Mesenchymal stem cell (in vitro differentiated cells and primary cell): Measurements from ENCODE around the gene PKMYT1.

Experiments
- DNase-seq: peaks from one replicate; pipeline ENCODE4 v3.0.0-alpha.2; 2013
- H2AFZ ChIP-seq: one replicate; pipeline ENCODE4 v1.6.1; 2013; ENCODE audit warnings: low read depth, mild to moderate bottlenecking, control low read depth, inconsistent platforms, low read length, moderate library complexity
- H2AK5ac ChIP-seq: 2 replicates; pipeline ENCODE4 v1.6.1; 2013; ENCODE audit warnings: low read length, moderate library complexity, mild to moderate bottlenecking, inconsistent platforms; ENCODE audit not compliant: severe bottlenecking
- H2BK120ac ChIP-seq: one replicate; pipeline ENCODE4 v1.6.1; 2013; ENCODE audit warnings: low read depth, mild to moderate bottlenecking, inconsistent platforms, low read length, moderate library complexity
- H2BK12ac ChIP-seq, 2 experiments: one replicate each; pipeline ENCODE4 v1.6.1; 2013; ENCODE audit warnings: inconsistent platforms in 2 of 2, low read length in 2 of 2, mild to moderate bottlenecking in 2 of 2, moderate library complexity in 2 of 2, control low read depth in 1 of 2
- H2BK15ac ChIP-seq: one replicate; pipeline ENCODE4 v1.6.1; 2013; ENCODE audit warnings: mild to moderate bottlenecking, low read depth, inconsistent platforms; ENCODE audit not compliant: poor library complexity, severe bottlenecking
- H2BK5ac ChIP-seq: 2 replicates; pipeline ENCODE4 v1.6.1; 2013; ENCODE audit warnings: low read depth, mild to moderate bottlenecking, low read length, control low read depth, inconsistent platforms; ENCODE audit not compliant: poor library complexity, severe bottlenecking
- H3K14ac ChIP-seq, 2 experiments: one replicate each; pipeline ENCODE4 v1.6.1; 2013; ENCODE audit warnings: inconsistent platforms in 2 of 2, low read length in 2 of 2, control low read depth in 1 of 2, mild to moderate bottlenecking in 1 of 2, moderate library complexity in 1 of 2
- H3K18ac ChIP-seq, 2 experiments: one replicate each; pipeline ENCODE4 v1.6.1; 2013; ENCODE audit warnings: inconsistent platforms in 2 of 2, low read length in 2 of 2, control low read depth in 1 of 2, low read depth in 1 of 2, mild to moderate bottlenecking in 1 of 2
- H3K23ac ChIP-seq, 2 experiments: one replicate each; pipeline ENCODE4 v1.6.1; 2013; ENCODE audit warnings: inconsistent platforms in 2 of 2, low read length in 2 of 2, mild to moderate bottlenecking in 2 of 2, moderate library complexity in 2 of 2, control low read depth in 1 of 2
- H3K27ac ChIP-seq: 2 replicates; pipeline ENCODE4 v1.5.1; 2013; ENCODE audit warnings: mild to moderate bottlenecking, moderate library complexity, low read length, control low read depth, inconsistent platforms; ENCODE audit not compliant: poor library complexity, severe bottlenecking
- H3K27me3 ChIP-seq, 2 experiments: 2 replicates each; pipeline versions ENCODE4 v1.6.1 to v1.7.0; 2013; ENCODE audit warnings: low read length in 2 of 2, mild to moderate bottlenecking in 2 of 2, moderate library complexity in 2 of 2, control low read depth in 1 of 2, inconsistent platforms in 1 of 2; ENCODE audit not compliant: control insufficient read depth in 1 of 2, insufficient read depth in 1 of 2
- H3K36me3 ChIP-seq, 2 experiments: 2 replicates each; pipeline versions ENCODE4 v1.6.1 to v1.7.0; 2013; ENCODE audit warnings: low read length in 2 of 2, control low read depth in 1 of 2, inconsistent platforms in 1 of 2, low read depth in 1 of 2, mild to moderate bottlenecking in 1 of 2; ENCODE audit not compliant: insufficient read depth in 2 of 2, control insufficient read depth in 1 of 2
- H3K4ac ChIP-seq, 2 experiments: one replicate each; pipeline ENCODE4 v1.6.1; 2013; ENCODE audit warnings: inconsistent platforms in 2 of 2, low read length in 2 of 2, mild to moderate bottlenecking in 2 of 2, moderate library complexity in 2 of 2, control low read depth in 1 of 2, low read depth in 1 of 2
- H3K4me1 ChIP-seq: 2 replicates; pipeline ENCODE4 v1.6.1; 2013; ENCODE audit warnings: low read depth, low read length, control low read depth; ENCODE audit not compliant: control insufficient read depth, insufficient read depth
- H3K4me2 ChIP-seq: 2 replicates; pipeline ENCODE4 v1.6.1; 2013; ENCODE audit warnings: low read length, mild to moderate bottlenecking, inconsistent platforms; ENCODE audit not compliant: poor library complexity, severe bottlenecking
- H3K4me3 ChIP-seq, 2 experiments: 2 replicates each; pipeline versions ENCODE4 v1.5.1 to v1.7.0; 2013; ENCODE audit warnings: low read length in 2 of 2, mild to moderate bottlenecking in 2 of 2, control low read depth in 1 of 2, low read depth in 1 of 2; ENCODE audit not compliant: insufficient read depth in 1 of 2
- H3K79me1 ChIP-seq: replicated peaks from 2 replicates; pipeline ENCODE4 v1.6.1; 2013; ENCODE audit warnings: mild to moderate bottlenecking, control low read depth, low read length, inconsistent platforms; ENCODE audit not compliant: poor library complexity, severe bottlenecking
- H3K9ac ChIP-seq: 2 replicates; pipeline ENCODE4 v1.7.0; 2013; ENCODE audit warnings: mild to moderate bottlenecking, low read length, moderate library complexity
- H3K9me3 ChIP-seq: 2 replicates; pipeline ENCODE4 v1.7.0; 2013; ENCODE audit warnings: mild to moderate bottlenecking, low read length; ENCODE audit not compliant: control insufficient read depth
- H4K8ac ChIP-seq: one replicate; pipeline ENCODE4 v1.6.1; 2013; ENCODE audit warnings: inconsistent platforms, mild to moderate bottlenecking, low read length, moderate library complexity
- H4K91ac ChIP-seq: one replicate; pipeline ENCODE4 v1.6.1; 2013; ENCODE audit warnings: mild to moderate bottlenecking, low read length, inconsistent platforms
- WGBS: methylation state at CpG from one replicate; pipeline ENCODE4 v1.1.7; 2013; ENCODE audit warnings: mixed read lengths; 5-methylcytosine and 5-hydroxymethylcytosine counted together

PKMYT1 gene

DNA sequence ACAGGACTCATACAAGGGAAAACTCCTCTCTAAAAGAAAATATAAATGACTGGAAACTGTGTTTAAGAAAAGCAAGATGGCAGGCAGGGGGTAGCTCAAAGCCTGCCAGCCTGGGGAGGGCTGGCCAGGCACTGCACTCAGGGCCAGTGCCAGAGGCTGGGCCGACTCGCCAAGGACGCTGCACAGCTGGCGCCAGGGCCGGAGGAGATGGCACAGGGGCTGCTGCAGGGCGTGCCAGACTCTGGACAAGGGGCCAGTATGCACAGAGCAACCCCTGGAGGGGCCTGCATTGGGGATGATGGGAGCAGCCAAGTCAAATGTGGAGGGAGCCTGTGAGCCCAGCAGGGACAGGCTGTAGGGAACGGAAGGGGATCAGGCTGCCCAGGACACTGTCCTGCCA, 4.0 kb downstream of the PKMYT1 start:
- Histone ChIP-seq H3K23ac (no peak overlapping the region), H3K9me3 (no peaks in the 10 kb centered on the region), H3K4me3 (no peak overlapping the region), H3K27ac (no peak overlapping the region), H3K36me3 (peaks cover 0 to 50% of the 10 kb centered on the region in 2 experiments), H3K9ac (no peak overlapping the region), H4K91ac (no peak overlapping the region), H3K4ac (no peak overlapping the region), H2AK5ac (no peak overlapping the region), H3K79me1 (peaks cover 20% of the 10 kb centered on the region), H3K4me2 (no peak overlapping the region), H2BK120ac (no peak overlapping the region), H2BK5ac (no peak overlapping the region), H2BK12ac (no peak overlapping the region), H3K27me3 (no peaks in the 10 kb centered on the region), H2AFZ (no peak overlapping the region), H2BK15ac (no peak overlapping the region), H4K8ac (peak overlapping the region; percentile 7), H3K18ac (no peak overlapping the region), H3K4me1 (peaks cover 30% of the 10 kb centered on the region), H3K14ac (no peak overlapping the region)
- DNase-seq = no peak
- WGBS = 96% methylated on average over 7 of the region's 7 CpGs

DNA sequence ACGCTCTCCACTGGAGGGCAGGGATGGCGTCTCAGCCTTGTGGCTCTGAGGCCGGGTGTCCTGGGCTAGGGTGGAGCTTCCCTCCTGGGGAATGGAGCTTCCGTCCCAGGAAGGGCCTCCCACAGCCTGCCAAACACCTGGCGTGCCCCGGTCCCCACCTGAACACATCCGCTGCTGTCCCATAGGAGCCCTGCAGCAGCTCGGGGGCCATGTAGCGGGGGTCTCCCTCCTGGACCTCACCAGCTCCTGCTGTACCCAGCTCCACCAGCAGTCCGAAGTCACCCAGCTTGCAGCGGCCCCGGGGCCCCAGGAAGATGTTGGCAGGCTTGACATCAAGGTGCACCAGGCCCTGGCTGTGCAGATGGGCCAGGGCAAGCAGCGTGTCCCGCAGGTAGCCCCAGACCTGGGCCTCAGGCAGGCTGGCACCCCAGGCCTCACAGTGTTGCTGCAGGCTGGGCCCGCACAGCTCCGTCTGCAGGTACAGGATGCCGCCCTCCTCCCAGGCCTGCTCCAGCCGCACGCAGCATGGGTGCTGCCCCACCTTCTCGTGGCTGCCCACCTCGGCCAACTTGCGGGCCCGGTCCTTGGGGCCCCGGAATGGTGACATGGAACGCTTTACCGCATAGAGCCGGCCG, 5.0 kb downstream of the PKMYT1 start:
- no peak for DNase-seq
- Histone ChIP-seq H3K27me3 (no peaks in the 10 kb centered on the region), H3K27ac (no peak overlapping the region), H2BK15ac (no peak overlapping the region), H2AFZ (no peak overlapping the region), H3K9me3 (no peaks in the 10 kb centered on the region), H3K4me3 (no peak overlapping the region), H3K18ac (no peak overlapping the region), H3K4me2 (no peak overlapping the region), H4K8ac (no peak overlapping the region), H3K4me1 (peaks cover 33% of the 10 kb centered on the region), H3K4ac (no peak overlapping the region), H2BK5ac (no peak overlapping the region), H3K9ac (no peak overlapping the region), H4K91ac (no peak overlapping the region), H2BK12ac (no peak overlapping the region), H3K14ac (no peak overlapping the region), H2AK5ac (no peak overlapping the region), H3K36me3 (peaks cover 0 to 52% of the 10 kb centered on the region in 2 experiments), H3K79me1 (peaks cover 21% of the 10 kb centered on the region), H2BK120ac (no peak overlapping the region), H3K23ac (no peak overlapping the region)
- 96% methylated on average over 28 of the region's 28 CpGs for WGBS

DNA sequence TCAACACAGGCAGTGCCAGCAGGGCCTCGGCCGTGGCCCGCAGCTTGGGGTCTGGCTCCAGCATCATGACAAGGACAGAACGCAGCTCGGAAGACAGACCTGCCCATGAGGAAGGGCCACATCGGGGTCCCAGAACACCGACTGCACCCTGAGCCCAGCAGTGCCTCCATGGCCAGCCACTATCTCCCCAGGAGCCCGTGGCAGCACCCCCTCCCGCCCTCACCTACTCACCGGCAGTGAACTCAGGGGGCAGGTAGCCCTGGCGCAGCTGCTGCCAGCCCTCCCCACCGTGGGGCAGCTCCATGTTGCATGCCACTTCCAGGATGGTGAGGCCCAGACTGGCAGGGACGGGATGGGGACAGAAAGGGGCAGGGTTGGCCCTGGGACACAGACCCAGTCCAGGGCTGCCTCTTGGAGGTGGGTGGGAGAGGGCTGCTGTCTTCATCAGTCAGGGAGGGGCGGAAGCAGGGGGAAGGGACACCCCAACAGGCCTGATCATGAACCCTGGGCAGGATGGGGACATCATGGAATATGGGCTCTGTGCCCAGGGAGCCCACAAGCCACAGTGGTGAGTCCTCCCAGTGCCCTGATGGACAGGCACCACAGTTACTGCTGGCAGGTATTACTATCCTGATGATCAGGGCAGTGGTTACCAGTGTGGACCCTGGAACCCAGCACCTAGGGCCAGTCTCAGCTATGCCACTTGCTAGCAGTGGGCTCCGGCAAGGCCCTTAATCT, 5.8 kb downstream of the PKMYT1 start:
- Histone ChIP-seq H3K14ac (no peak overlapping the region), H3K18ac (no peak overlapping the region), H2BK5ac (no peak overlapping the region), H3K9ac (no peak overlapping the region), H2BK15ac (no peak overlapping the region), H4K8ac (no peak overlapping the region), H2AFZ (no peak overlapping the region), H3K4me2 (no peak overlapping the region), H4K91ac (no peak overlapping the region), H3K4ac (no peak overlapping the region), H3K79me1 (peaks cover 22% of the 10 kb centered on the region), H3K36me3 (peaks cover 0 to 52% of the 10 kb centered on the region in 2 experiments), H3K4me3 (no peak overlapping the region), H3K27me3 (no peaks in the 10 kb centered on the region), H3K4me1 (peaks cover 32% of the 10 kb centered on the region), H3K23ac (no peak overlapping the region), H2BK12ac (no peak overlapping the region), H3K9me3 (no peaks in the 10 kb centered on the region), H2BK120ac (no peak overlapping the region), H2AK5ac (no peak overlapping the region), H3K27ac (no peak overlapping the region)
- DNase-seq = no peak
- 96% methylated on average over 14 of the region's 15 CpGs for WGBS

DNA sequence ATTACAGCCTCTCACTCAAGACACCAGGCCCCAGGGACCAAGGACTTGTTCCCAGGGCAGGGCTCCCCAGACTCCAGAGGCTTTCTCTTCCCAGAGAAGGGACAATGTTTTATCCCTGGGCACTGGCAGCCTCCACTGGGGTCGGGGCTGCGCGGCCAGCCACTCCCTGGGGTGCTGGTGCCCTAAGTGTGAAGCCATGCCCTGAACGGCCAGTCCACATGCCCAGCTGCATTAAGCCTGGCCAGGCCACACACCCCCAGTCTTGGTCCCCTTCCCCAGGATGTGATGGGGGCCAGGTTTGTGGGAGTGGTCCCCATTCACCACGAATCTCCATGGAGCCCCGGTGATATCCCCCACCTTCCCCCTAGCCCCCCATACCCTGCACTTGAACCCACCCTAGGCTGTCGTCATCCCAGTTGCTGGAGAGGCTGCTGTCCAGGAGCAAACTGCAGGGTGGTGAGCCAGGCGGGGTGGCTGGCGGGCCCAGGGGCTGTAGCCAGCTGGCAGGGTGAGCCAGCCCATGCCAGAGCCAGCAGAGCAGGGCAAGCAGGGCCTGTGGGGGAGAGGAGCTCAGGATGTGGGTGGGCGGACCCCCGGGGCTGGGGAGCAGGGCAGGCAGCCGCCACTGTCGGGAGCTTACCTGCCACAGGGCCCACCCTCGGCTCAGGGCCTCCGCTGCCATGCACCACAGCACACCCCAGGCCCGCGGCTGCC, 6.5 kb downstream of the PKMYT1 start:
- Histone ChIP-seq H2BK120ac (no peak overlapping the region), H3K9ac (no peak overlapping the region), H2AK5ac (no peak overlapping the region), H4K91ac (no peak overlapping the region), H3K18ac (no peak overlapping the region), H2BK12ac (no peak overlapping the region), H3K4me1 (peaks cover 35% of the 10 kb centered on the region), H2BK15ac (no peak overlapping the region), H3K4me3 (peak overlapping the region in 1 of 2 experiments; percentile 29), H2AFZ (no peak overlapping the region), H3K9me3 (no peaks in the 10 kb centered on the region), H3K36me3 (peaks cover 0 to 52% of the 10 kb centered on the region in 2 experiments), H3K14ac (no peak overlapping the region), H3K79me1 (peaks cover 18% of the 10 kb centered on the region), H3K4me2 (no peak overlapping the region), H3K27ac (no peak overlapping the region), H3K23ac (no peak overlapping the region), H3K27me3 (peaks cover 0 to 1% of the 10 kb centered on the region in 2 experiments), H2BK5ac (no peak overlapping the region), H4K8ac (no peak overlapping the region), H3K4ac (no peak overlapping the region)
- no peak for DNase-seq
- WGBS = 95% methylated on average over 14 of the region's 17 CpGs
